Measurements from ENCODE around the gene CLDN14.

Gene CLDN14

GRCh38 chr21:36430841-36431240, 49.1 kb downstream of the CLDN14 start:
- DNase-seq, result no peak

DNA sequence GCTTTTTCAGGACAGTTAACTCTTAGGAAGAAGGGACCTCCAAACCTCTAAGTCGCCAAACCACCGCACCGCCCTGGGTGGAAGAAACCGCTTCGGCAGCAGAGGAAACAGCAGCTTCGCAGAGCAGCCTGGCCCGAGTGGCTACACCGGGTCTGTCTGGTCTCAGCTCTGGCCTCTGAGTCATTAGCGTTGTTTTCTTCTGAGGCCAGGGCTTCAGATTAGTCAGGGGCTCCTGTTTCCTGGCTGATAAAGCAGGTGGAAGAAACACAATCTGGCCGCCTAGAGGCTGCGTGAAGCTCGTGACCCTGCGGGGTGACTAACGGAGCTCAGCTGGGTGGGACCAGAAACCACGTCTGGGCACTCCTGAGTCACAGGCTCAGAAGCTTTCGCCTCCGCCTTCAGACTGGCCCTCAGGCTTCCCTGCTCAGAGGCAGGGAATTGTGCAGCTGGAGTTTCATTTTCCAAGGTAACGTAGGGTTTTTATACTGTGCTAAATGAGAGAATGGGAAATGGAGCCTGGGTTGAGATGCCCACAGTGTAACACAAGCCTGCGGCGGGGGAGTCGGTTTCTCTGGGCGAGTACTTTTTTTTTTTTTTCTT, 49.9 kb downstream of the CLDN14 start:
- DNase-seq, result peak; percentile 81

DNA sequence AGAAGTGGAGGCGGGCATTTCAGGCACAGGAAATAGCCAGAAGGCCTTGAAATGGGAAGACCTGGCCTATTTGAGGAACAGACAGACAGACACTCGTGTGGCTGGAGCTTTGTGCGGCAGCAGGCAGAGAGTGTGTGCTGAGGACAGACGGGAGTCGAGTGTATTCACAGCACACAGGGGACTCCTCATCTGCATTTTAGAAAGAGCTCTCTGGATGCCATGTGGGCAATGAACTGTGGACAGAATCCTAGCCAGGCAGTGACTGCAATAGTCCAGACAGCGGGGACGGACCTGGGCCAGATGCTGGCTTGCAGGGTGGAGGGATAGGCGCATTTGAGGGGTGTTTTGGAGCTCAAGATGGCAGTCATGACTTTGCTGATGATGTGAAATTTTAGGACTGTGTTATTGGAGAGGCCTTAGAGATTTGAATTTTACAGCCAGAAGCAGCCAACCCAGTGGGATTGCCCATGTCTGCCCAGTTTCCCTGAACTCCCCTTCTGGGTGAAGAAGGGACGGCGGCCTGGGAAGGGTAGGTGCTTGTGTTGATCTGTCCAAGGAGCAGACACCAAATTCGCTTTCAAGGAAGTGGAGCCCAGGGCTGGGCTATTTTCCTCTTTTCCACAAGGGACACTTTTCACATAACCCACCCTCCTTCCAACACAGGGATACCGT, 51.0 kb downstream of the CLDN14 start:
- no peak for DNase-seq

DNA sequence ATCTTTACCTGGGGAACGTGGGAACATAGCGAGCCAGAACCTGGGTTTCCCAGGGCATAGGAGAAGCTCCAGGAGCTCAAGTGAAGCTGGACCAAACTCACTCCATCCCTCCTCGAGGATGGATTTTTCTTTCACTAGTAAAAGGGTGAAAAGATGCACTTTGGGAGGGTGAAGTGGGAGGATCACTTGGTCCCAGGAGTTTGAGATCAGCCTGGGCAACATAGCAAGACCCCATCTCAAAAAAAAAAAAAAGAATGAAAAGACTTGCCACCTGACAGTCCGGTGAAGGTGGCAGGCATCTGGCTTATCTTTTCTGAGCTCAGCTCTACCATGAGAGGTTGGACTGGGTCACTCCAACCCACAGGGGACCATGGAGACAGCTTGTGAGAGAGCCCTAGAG, 52.4 kb downstream of the CLDN14 start:
- DNase-seq, result no peak

DNA sequence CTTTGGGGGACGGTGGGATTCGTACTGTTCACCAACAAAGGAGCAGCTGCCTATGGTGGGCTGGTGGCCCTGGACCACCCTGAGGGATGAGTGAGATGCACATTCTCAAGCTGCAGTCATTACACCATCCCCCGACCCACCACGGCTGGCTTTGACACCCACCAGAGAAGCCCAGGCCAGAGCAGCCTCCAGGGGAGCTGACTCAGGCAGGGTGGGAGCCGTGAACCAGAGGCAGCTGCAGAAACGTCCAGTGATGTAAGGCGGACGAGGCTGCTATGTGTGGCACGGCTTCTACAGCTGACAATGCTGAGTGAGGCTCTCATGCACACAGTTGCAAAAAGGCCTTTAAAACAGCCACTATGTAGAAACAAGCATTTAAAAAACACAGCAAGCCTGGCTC, 54.6 kb downstream of the CLDN14 start:
- no peak for DNase-seq

GRCh38 chr21:36424592-36424991, 55.3 kb downstream of the CLDN14 start:
- DNase-seq, result no peak

GRCh38 chr21:36423771-36424433, 56.0 kb downstream of the CLDN14 start:
- no peak for DNase-seq

DNA sequence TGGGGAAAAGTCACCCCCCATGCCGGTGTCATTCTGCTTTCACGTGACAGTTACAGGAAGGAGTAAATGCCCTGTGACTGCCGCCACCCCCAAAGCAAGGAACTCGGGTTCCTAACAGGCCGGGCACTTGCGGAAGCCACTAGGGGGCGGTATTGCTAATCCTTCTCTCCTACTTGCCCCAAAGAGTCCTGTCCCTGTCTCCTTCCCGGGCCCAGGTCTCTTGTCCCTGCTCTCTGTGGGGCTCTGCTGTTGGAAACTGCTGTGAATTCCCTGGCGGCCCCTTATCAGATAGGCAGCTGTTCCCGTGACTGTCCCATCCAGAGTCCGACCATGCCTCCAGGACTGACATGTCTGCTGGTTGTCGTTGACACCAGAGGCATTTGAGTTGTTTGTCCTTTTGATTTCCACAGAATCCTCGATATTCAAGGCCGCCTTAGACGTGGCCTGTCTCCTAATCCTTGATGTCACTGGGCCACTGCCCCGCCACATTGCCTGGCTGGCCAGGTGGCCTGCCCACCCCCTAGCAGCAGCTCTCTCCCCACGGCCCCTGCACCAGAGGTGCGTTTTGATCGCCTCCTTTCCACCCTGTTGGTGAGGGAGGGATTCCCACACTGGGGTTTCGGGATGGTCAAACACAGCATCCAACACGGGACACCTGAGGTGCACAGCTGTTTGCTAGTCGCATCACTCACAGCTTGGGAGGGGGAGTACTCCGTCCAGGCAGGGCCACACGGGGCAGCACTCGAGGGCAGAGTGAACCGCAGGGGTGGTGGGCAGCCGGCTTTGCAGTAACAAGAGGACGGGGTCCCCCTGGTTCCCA, 57.4 kb downstream of the CLDN14 start:
- DNase-seq, result peak; percentile 57

- DNase-seq, result no peak
Measured at GRCh38 chr21:36420571-36421339, 59.2 kb downstream of the CLDN14 start.

DNA sequence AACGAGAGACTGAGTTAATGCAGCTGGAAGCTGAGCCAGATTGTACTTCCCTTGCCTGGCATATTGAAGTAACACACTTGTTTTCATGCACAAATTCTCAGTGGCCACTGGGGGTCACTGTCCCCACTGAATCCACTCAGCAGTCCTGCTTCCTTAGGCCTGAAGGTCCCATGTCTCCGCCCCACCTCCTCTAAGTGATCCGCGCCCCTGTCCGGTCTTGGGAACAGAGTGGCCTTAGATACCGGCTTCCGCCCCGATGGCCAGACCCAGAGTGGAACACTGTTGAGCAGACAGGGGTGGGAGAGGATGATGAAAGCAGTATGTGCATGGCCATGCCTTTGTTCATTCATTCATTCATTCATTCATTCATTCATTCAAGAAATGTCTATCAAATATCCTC, 59.9 kb downstream of the CLDN14 start:
- peak; percentile 61 for DNase-seq

DNA sequence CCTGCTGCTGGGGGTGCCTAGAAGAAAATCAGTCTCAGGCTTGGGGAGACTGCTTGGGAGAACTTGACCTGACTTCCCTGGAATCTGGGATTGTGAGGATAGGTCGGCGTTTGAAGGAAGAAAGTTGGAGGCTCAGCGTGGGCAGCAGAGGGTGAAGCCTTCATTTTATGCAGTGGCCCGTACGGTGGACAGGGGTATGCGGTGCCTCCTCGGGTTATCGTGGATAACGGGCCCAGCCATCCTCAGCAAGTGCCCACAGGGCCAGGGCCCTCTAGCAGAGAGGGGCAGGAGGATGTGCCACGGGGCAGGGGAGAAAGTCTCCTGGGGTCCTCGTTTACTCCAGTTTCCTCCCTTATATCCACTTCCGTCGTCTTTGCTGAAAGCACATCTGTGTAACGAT, 60.7 kb downstream of the CLDN14 start:
- no peak for DNase-seq

- no peak for DNase-seq
Measured at GRCh38 chr21:36415375-36415774, 64.5 kb downstream of the CLDN14 start.

DNA sequence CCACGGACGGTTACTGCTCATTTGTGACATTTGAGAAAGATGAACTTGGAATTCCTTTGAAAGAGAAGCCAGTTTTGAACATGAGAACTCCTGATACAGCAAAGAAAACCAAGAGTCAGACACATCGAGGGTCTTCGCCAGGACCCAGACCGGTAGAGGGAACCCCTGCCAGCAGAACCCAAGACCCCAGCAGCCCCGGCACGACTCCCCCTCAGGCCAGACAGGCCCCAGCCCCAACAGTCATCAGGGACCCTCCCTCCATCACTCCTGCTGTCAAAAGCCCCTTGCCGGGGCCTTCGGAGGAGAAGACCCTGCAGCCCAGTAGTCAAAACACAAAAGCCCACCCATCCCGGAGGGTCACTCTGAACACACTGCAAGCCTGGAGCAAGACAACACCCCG, 67.0 kb downstream of the CLDN14 start:
- DNase-seq, result no peak

GRCh38 chr21:36411301-36411700, 68.6 kb downstream of the CLDN14 start:
- no peak for DNase-seq
